Measurements from ENCODE around the gene MIOX. TPM values are rescaled to one million over a fixed set of nuclear protein-coding genes. Genes with fewer than 3 reads are reported as not detected.

The MIOX gene
- total and polyA plus RNA-seq, 10 of the 15 experiments (the other 5 are each of a cell fraction or from before 2014, with no cell fraction given), result 0.10 to 0.31 TPM; not detected in 8

- BruUV-seq (replicated peaks), result no TSS peak
- ChIA-PET CTCF (no interaction called here), POLR2A (no interaction called here), RAD21 (ENCODE audit: unreplicated experiment) (no interaction called here), SMC1A (ENCODE audit: uncharacterized antibody, unreplicated experiment) (no interaction called here)
- 98% methylated on average over 17 of the region's 24 CpGs for WGBS (ENCODE audit: insufficient coverage, insufficient replicate concordance, low lambda C conversion rate, missing lambda C conversion rate)
- Histone ChIP-seq H2AFZ (ENCODE audit: control insufficient read depth, low read depth, low read length) (no peak overlapping the region), H3K27ac (ENCODE audit: control insufficient read depth, insufficient read depth) (no peak overlapping the region), H3K9me3 (replicated peaks; ENCODE audit: control insufficient read depth, insufficient read depth, low read length) (no peaks in the 10 kb centered on the region), H3K9ac (ENCODE audit: control insufficient read depth, insufficient read depth, low read length) (no peak overlapping the region), H4K20me1 (ENCODE audit: control insufficient read depth, insufficient read depth) (no peaks in the 10 kb centered on the region), H3K4me1 (ENCODE audit: control insufficient read depth, insufficient read depth, low read length) (peaks cover 35% of the 10 kb centered on the region), H3K27me3 (replicated peaks in 1 of 2; ENCODE audit: control insufficient read depth in 2 of 2, insufficient read depth in 2 of 2, low read length in 1 of 2) (no peaks in the 10 kb centered on the region), H3K4me2 (ENCODE audit: control insufficient read depth, insufficient read depth) (no peak overlapping the region), H3K36me3 (ENCODE audit: control insufficient read depth in 2 of 2, insufficient read depth in 2 of 2, low read length in 1 of 2) (peaks cover 13 to 41% of the 10 kb centered on the region in 2 experiments), H3K79me2 (ENCODE audit: control insufficient read depth, insufficient read depth, low read length) (peaks cover 34% of the 10 kb centered on the region), H3K4me3 (no peak overlapping the region)
- intact Hi-C loops (cut with micrococcal nuclease; ENCODE audit: unreplicated experiment), result no loop called here
- in situ Hi-C loops (cut with MboI), result no loop called here
- ATAC-seq, result no peak
- no peak for TF ChIP-seq MAX (IDR thresholded peaks at IDR 0.05; ENCODE audit: low read depth, low read length)
- TF ChIP-seq E2F4 (IDR thresholded peaks at IDR 0.05; ENCODE audit: low read depth, low read length), result no peak
- TF ChIP-seq EP300 (IDR thresholded peaks at IDR 0.05; ENCODE audit: borderline replicate concordance in 1 of 2, control insufficient read depth in 1 of 2, low read depth in 2 of 2, low read length in 2 of 2), result no peak
- no peak for TF ChIP-seq FOXM1 (IDR thresholded peaks at IDR 0.05; ENCODE audit: low read depth, low read length)
- TF ChIP-seq ZBED1 (IDR thresholded peaks at IDR 0.05; ENCODE audit: borderline replicate concordance), result no peak
- TF ChIP-seq HDGF (IDR thresholded peaks at IDR 0.05), result no peak
- TF ChIP-seq POLR2AphosphoS2 (IDR thresholded peaks at IDR 0.05; ENCODE audit: low read depth, low read length), result no peak
- TF ChIP-seq E2F8 (IDR thresholded peaks at IDR 0.05; ENCODE audit: low read depth, partially characterized antibody), result no peak
- no peak for TF ChIP-seq MYC (IDR thresholded peaks at IDR 0.05; ENCODE audit: insufficient read depth, insufficient read length, insufficient replicate concordance, low read length, severe bottlenecking)
- no peak for TF ChIP-seq DPF2 (IDR thresholded peaks at IDR 0.05)
- no peak for TF ChIP-seq SMC3 (IDR thresholded peaks at IDR 0.05; ENCODE audit: borderline replicate concordance, low read length)
- TF ChIP-seq TCF12 (IDR thresholded peaks at IDR 0.05; ENCODE audit: low read depth, low read length), result no peak
- no peak for TF ChIP-seq POLR2A (IDR thresholded peaks at IDR 0.05; ENCODE audit: low read depth, low read length)
- no peak for TF ChIP-seq SP1 (IDR thresholded peaks at IDR 0.05; ENCODE audit: low read depth, low read length)
- no peak for FAIRE-seq
- no peak for DNase-seq (ENCODE audit: low read depth, low spot score)
Measured at GRCh38 chr22:50467341-50467740, 19.3 kb upstream of the MIOX start.
